ENCODE results near the gene GET3. TPM values are rescaled to one million over a fixed set of nuclear protein-coding genes. Genes with fewer than 3 reads are reported as not detected.

The GET3 gene
- total and polyA plus RNA-seq, 2 of the 13 experiments (the other 11 are each of a cell fraction or from before 2014, with no cell fraction given) = 57.7 to 59.4 TPM

GRCh38 chr19:12789904-12790619 lies 52.8 kb downstream of the GET3 start (continued):
- TF ChIP-seq THAP9 (CRISPR knock-in tag; IDR thresholded peaks at IDR 0.05; ENCODE audit: borderline replicate concordance) (no peak), CBX1 (IDR thresholded peaks at IDR 0.05; ENCODE audit: low read depth) (no peak), ZNF33A (CRISPR knock-in tag; IDR thresholded peaks at IDR 0.05; ENCODE audit: borderline replicate concordance) (no peak), ETS1 (CRISPR knock-in tag; IDR thresholded peaks at IDR 0.05) (no peak), MEF2D (CRISPR knock-in tag; IDR thresholded peaks at IDR 0.05) (no peak), HES4 (CRISPR knock-in tag; IDR thresholded peaks at IDR 0.05; ENCODE audit: borderline replicate concordance) (no peak), CBFB (CRISPR knock-in tag; IDR thresholded peaks at IDR 0.05) (no peak), ZNF619 (CRISPR knock-in tag; IDR thresholded peaks at IDR 0.05) (no peak; the same call in 1 of the 2 replicates), FOXJ3 (CRISPR knock-in tag; IDR thresholded peaks at IDR 0.05; ENCODE audit: borderline replicate concordance) (no peak), ZFX (CRISPR knock-in tag; IDR thresholded peaks at IDR 0.05; ENCODE audit: low read depth) (peak; percentile 29), ZNF354B (CRISPR knock-in tag; IDR thresholded peaks at IDR 0.05) (no peak), ZNF207 (IDR thresholded peaks at IDR 0.05; ENCODE audit: borderline replicate concordance) (no peak), RXRB (CRISPR knock-in tag; IDR thresholded peaks at IDR 0.05; ENCODE audit: borderline replicate concordance) (no peak), CEBPG (CRISPR knock-in tag; IDR thresholded peaks at IDR 0.05) (peak; percentile 65), ZBTB10 (CRISPR knock-in tag; IDR thresholded peaks at IDR 0.05; ENCODE audit: borderline replicate concordance) (no peak; the same call in 1 of the 2 replicates), RERE (CRISPR knock-in tag; IDR thresholded peaks at IDR 0.05; ENCODE audit: low read depth) (no peak)

All from HepG2 (cell line).